GM12874 (cell line): Measurements from ENCODE around the gene EFR3B.

Experiments used
- TF ChIP-seq, protein P1 (sequence below): IDR thresholded peaks from 2 replicates; pipeline ENCODE4 v1.5.1; 2011; ENCODE audit warnings: low read depth, mild to moderate bottlenecking, control low read depth, low read length, moderate library complexity; ENCODE audit not compliant: insufficient read depth

The EFR3B gene

DNA sequence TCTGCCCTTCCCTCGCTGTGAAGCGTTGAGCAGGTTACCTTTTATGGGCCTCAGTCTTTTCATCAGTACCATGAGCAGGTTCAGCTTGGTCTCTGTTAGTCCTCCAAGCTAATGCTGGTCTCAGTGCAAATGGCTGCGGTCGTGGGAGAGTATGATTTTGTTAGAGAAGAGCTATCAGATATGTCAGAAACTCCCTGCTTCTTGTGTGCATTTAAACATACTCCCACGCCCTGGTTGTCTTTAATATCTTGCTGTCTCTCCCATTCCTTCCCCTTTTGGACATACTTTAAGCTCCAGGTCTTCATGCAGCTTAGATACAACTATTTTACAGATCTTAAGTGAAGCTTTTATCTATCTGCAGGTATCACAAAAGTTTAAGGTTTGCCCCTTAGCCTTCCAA lies 62.9 kb downstream of the EFR3B start:
- TF ChIP-seq, protein P1, sequence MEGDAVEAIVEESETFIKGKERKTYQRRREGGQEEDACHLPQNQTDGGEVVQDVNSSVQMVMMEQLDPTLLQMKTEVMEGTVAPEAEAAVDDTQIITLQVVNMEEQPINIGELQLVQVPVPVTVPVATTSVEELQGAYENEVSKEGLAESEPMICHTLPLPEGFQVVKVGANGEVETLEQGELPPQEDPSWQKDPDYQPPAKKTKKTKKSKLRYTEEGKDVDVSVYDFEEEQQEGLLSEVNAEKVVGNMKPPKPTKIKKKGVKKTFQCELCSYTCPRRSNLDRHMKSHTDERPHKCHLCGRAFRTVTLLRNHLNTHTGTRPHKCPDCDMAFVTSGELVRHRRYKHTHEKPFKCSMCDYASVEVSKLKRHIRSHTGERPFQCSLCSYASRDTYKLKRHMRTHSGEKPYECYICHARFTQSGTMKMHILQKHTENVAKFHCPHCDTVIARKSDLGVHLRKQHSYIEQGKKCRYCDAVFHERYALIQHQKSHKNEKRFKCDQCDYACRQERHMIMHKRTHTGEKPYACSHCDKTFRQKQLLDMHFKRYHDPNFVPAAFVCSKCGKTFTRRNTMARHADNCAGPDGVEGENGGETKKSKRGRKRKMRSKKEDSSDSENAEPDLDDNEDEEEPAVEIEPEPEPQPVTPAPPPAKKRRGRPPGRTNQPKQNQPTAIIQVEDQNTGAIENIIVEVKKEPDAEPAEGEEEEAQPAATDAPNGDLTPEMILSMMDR = no peak

DNA sequence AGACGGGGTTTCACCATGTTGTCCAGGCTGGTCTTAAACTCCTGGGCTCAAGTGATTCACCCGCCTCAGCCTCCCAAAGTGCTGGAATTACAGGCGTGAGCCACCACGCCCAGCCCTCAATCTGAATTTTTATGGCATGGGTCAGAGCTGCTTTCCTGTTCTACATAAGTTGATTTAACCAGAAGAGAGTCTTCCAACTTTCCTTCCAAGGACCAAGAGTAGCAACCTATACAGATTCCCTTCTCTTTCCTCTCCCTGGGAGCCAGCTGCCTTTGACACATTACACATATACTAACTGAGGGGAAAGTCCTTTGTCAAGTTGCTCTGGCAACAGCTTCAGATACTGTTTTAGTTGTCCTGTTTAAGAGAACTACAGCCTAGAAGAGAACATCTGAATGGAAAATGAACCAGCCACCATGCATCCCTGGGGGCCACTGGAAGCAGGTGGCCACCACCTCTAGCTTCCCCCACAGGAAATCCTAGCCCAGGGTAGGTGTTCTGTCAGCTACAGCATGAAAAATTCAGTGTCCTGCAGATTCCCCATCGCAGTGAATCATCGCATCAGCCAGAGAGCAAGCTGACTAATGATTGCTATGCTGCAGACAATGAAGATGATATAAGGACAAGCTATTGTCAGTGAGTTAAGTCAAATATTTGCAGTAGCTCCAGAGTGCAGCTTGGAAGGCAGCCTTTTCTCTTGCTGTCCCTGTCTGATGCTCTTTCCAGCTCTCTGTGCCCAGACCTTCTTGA lies 63.6 kb downstream of the EFR3B start:
- TF ChIP-seq, protein P1 = no peak

DNA sequence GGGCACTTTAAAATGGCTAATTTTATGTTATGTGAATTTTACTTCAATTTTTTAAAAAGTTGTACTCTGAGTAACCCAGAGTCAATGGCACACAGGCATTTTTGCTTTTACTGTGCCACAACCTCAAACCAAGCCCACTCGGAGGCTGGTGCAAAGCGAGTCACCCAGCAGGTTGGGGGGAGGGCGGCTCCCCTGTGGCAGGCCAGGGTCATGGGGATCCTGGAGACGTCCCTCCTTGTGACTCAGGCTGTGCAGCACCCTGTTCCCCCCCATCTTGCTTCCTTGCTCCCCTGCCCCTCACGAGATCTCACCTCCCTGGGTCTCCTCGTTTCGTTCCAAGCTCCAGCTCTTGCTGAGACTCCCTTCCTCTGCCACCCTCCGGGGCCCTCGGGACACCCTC lies 67.9 kb downstream of the EFR3B start:
- TF ChIP-seq, protein P1 = no peak

DNA sequence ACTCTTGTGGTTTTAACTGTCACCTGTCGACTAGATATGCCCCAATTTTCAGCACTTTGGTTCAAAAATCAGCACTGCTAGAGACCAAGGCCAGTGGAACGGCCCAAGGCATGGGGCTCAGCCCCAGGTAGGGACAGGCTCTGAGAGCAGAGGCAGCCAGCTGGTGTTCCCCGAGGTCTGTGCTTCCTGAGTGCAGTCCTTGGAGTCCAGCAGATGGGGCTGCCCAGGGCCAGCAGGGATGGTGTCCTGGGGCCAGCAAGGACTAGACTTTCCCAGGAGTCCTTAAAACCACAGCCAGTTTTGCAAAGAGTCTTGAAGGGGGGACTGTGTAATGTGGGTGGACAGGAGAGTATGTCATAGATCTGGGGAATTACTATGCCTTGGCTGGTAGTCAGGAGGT lies 70.2 kb downstream of the EFR3B start:
- TF ChIP-seq, protein P1 = no peak

DNA sequence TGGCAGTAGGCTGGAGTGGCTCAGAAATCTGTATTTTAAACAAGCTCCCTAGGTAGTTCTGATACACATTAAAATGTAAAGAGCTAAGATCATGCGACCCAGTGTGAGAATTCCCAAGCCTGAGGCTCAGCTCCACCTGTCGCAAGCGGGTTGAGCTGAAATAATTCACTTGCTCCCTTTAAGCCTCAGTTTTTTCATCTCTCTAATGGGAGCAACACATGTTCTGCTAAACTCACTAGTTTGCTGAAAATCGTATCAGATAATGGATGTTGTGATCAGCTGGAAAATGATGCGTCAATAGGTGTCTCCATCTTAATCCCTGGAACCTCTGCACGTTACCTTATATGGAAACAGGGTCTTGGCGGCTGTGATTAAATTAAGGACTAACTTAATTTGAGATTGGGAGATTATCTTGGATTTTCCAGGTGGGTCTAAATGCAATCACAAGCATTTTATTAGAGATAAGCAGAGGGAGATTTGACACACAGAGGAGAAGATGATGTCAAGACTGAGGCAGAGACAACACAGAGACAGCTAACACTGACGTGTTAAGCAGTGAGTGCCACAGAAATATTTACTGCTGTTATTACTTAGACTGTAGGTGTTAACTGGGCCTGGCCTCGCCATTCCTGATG lies 73.5 kb downstream of the EFR3B start:
- TF ChIP-seq, protein P1 = no peak

DNA sequence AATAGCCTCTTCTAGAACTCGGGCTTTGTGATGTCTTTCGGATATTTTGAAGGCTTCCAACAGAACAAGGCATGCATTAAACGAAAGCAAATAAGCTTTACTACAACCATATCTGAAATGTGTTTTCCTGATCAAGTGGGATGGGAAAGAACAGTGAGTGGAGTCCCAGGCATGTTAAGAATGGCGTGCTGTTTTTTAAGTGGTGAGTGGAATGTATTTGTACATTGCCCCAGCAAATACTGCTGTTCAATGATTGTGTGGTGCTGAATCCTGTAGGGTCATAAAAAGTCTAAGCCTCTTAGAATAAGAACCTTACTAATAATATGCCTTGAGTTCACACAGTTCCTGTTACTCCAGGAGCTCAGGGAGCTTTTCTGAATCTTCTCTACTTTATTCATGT lies 74.0 kb downstream of the EFR3B start:
- TF ChIP-seq, protein P1 = no peak

DNA sequence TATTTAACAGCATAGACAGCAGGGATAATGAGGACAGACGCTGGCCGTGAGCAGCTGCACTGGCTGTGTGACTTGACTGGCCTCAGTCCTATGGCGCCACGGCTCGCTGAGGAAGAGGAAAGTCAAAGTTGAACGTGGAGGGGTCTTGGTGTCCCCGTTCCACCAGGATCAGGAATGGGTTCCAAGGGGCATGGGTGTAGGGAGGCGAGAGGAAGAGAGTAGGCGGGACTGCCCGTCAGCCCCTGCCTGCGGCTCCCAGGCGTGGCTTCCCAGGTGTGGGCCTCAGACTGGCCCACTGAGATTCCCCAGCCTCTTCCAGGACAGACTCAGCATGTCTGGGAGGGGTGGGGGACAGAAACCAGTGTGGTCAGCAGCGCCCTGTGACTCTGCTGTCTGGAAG lies 75.1 kb downstream of the EFR3B start:
- TF ChIP-seq, protein P1 = no peak
